K562 (cell line): ENCODE measurements around the gene KCNK7. TPM values are rescaled to one million over a fixed set of nuclear protein-coding genes. Genes with fewer than 3 reads are reported as not detected.

Source experiments
- ATAC-seq: fragments of 200-7000 bp; cut with Tn5 transposase; 3 replicates; pipeline ENCODE4 v1.9.1; 2020; ENCODE audit warnings: moderate library complexity
- BruUV-seq: library from RNA; stranded (reverse); fragments of 400-500 nt; replicated peaks from 2 replicates; lab custom pipeline; 2021; lab: Mats Ljungman, UMichigan
- CTCF ChIA-PET: fragments of 300-600 bp; formaldehyde crosslinking; extraction: SDS; loops from one replicate; lab custom pipeline; 2021; ENCODE audit warnings: low intra/inter-chr PET ratio; lab: Yijun Ruan, JAX
- POLR2A ChIA-PET: fragments of 300-600, 350-650 bp; sonication (Branson Sonifier 250); formaldehyde crosslinking; extraction: SDS; loops from one replicate; lab custom pipeline; 2021; ENCODE audit warnings: antibody characterized with exemption, inconsistent platforms; lab: Yijun Ruan, JAX
- DNase-seq, 4 experiments: peaks; one replicate each; pipeline versions ENCODE4 v3.0.0 to v3.0.0-alpha.2; 2011 to 2018; ENCODE audit warnings: low spot score in 3 of 4, mixed read lengths in 3 of 4; ENCODE audit errors: extremely low read depth in 1 of 4
- FAIRE-seq: peaks from 2 replicates; lab custom pipeline; 2011; peaks lifted over from hg19 to GRCh38; lab: Jason Lieb, UNC
- H2AFZ ChIP-seq: 2 replicates; pipeline ENCODE4 v1.6.0; 2011; ENCODE audit warnings: low read depth, low read length, control low read depth, inconsistent platforms
- H3K27ac ChIP-seq: fragments of 200-600 bp; 3 replicates; pipeline ENCODE4 v1.8.0; 2011; ENCODE audit warnings: low read depth, mild to moderate bottlenecking, control low read depth, inconsistent platforms, low read length, moderate library complexity, mixed read lengths; ENCODE audit errors: extremely low read depth
- H3K27me3 ChIP-seq, 2 experiments: fragments of 300-600 bp in 1 of 2; 2 replicates in 1 of 2; 3 replicates in 1 of 2; pipeline versions ENCODE4 v1.6.0 to v1.8.0; 2011; ENCODE audit warnings: inconsistent platforms in 2 of 2, low read length in 2 of 2, mild to moderate bottlenecking in 1 of 2, mixed read lengths in 1 of 2, moderate library complexity in 1 of 2; ENCODE audit not compliant: control insufficient read depth in 2 of 2, insufficient read depth in 2 of 2
- H3K36me3 ChIP-seq: fragments of 300-600 bp; 3 replicates; pipeline ENCODE4 v1.8.0; 2011; ENCODE audit warnings: mild to moderate bottlenecking, low read length, inconsistent platforms; ENCODE audit not compliant: control insufficient read depth, insufficient read depth
- H3K4me1 ChIP-seq, 2 experiments: fragments of 200-600 bp in 1 of 2; replicated peaks in 1 of 2; 2 replicates in 1 of 2; 3 replicates in 1 of 2; pipeline versions ENCODE4 v1.5.1 to v1.8.0; 2011; ENCODE audit warnings: inconsistent platforms in 2 of 2, low read length in 2 of 2, mild to moderate bottlenecking in 1 of 2, mixed read lengths in 1 of 2, moderate library complexity in 1 of 2; ENCODE audit not compliant: control insufficient read depth in 2 of 2, insufficient read depth in 2 of 2
- H3K4me2 ChIP-seq: 2 replicates; pipeline ENCODE4 v1.6.1; 2011; ENCODE audit warnings: low read length, control low read depth, inconsistent platforms, mixed read lengths; ENCODE audit not compliant: insufficient read depth
- H3K4me3 ChIP-seq: fragments of 200-600 bp; sonication (generic), shearing (Covaris generic); 2 replicates; pipeline ENCODE4 v1.5.1; 2016; ENCODE audit warnings: control low read depth, inconsistent platforms
- H3K79me2 ChIP-seq: fragments of 200-600 bp; 3 replicates; pipeline ENCODE4 v1.8.0; 2011; ENCODE audit warnings: low read length, inconsistent platforms; ENCODE audit not compliant: control insufficient read depth, insufficient read depth
- H3K9ac ChIP-seq, 2 experiments: 2 replicates each; pipeline versions ENCODE4 v1.6.0 to v1.6.1; 2011; ENCODE audit warnings: low read depth in 2 of 2, low read length in 2 of 2, control low read depth in 1 of 2, inconsistent platforms in 1 of 2, mild to moderate bottlenecking in 1 of 2, mixed read lengths in 1 of 2; ENCODE audit not compliant: insufficient read depth in 1 of 2
- H3K9me1 ChIP-seq: one replicate; pipeline ENCODE4 v1.6.0; 2011; ENCODE audit warnings: inconsistent platforms, mild to moderate bottlenecking, low read length, moderate library complexity; ENCODE audit not compliant: control insufficient read depth, insufficient read depth
- H3K9me3 ChIP-seq: replicated peaks from 2 replicates; pipeline ENCODE4 v1.5.1; 2011; ENCODE audit warnings: low read depth, low read length, inconsistent platforms; ENCODE audit not compliant: control insufficient read depth, insufficient read depth
- H4K20me1 ChIP-seq: replicated peaks from 2 replicates; pipeline ENCODE4 v1.6.1; 2011; ENCODE audit warnings: low read length, inconsistent platforms, mixed read lengths; ENCODE audit not compliant: control insufficient read depth, insufficient read depth
- ATF7 ChIP-seq: fragments of 450-650 bp; IDR thresholded peaks from 2 replicates; pipeline ENCODE4 v1.7.1; 2014; ENCODE audit warnings: mild to moderate bottlenecking, moderate library complexity
- CCAR2 ChIP-seq: fragments of 200-400 bp; formaldehyde crosslinking; IDR thresholded peaks from 2 replicates; pipeline ENCODE4 v1.6.1; 2017; ENCODE audit warnings: mild to moderate bottlenecking, low read depth, low read length
- CEBPB ChIP-seq: fragments of 450-650 bp; IDR thresholded peaks from 2 replicates; pipeline ENCODE4 v1.6.1; 2016; ENCODE audit warnings: missing genetic modification characterization, missing compliant biosample characterization
- DACH1 ChIP-seq: fragments of 450-650 bp; IDR thresholded peaks from 2 replicates; pipeline ENCODE4 v1.6.1; 2018; ENCODE audit not compliant: partially characterized antibody
- E2F6 ChIP-seq, 2 experiments: IDR thresholded peaks; 2 replicates each; pipeline ENCODE4 v1.6.1; 2011; ENCODE audit warnings: borderline replicate concordance in 1 of 2, control low read depth in 1 of 2, low read depth in 1 of 2, low read length in 1 of 2, mild to moderate bottlenecking in 1 of 2, mixed read lengths in 1 of 2, moderate library complexity in 1 of 2; ENCODE audit not compliant: insufficient read depth in 1 of 2, insufficient read length in 1 of 2, poor library complexity in 1 of 2, severe bottlenecking in 1 of 2; ENCODE audit errors: extremely low read depth in 1 of 2
- FUS ChIP-seq: fragments of 200-400 bp; formaldehyde crosslinking; optimal IDR thresholded peaks from 2 replicates; pipeline ENCODE3; 2017; ENCODE audit warnings: low read depth, low read length
- HMBOX1 ChIP-seq: sonication (generic); IDR thresholded peaks from 2 replicates; pipeline ENCODE4 v1.6.1; 2016
- KLF13 ChIP-seq: fragments of 450-650 bp; IDR thresholded peaks from 2 replicates; pipeline ENCODE4 v1.6.1; 2016; ENCODE audit warnings: missing genetic modification characterization, low read depth, mild to moderate bottlenecking, missing compliant biosample characterization, moderate library complexity, borderline replicate concordance
- MYNN ChIP-seq, 2 experiments: sonication (generic); formaldehyde crosslinking in 1 of 2; IDR thresholded peaks; 2 replicates each; pipeline versions ENCODE4 v1.5.0 to v1.6.1; 2016 to 2020; ENCODE audit warnings: antibody characterized with exemption in 1 of 2, missing genetic modification reagents in 1 of 2
- NEUROD1 ChIP-seq: fragments of 150-350 bp; IDR thresholded peaks from 2 replicates; pipeline ENCODE4 v1.6.1; 2014; ENCODE audit warnings: borderline replicate concordance, low read length, low read depth; ENCODE audit not compliant: partially characterized antibody
- SETDB1 ChIP-seq: IDR thresholded peaks from one replicate; pipeline ENCODE4 v1.6.1; 2012; ENCODE audit warnings: low read length, control low read depth, inconsistent platforms
- STAG1 ChIP-seq: sonication (generic); formaldehyde crosslinking; IDR thresholded peaks from 2 replicates; pipeline ENCODE4 v1.5.0; 2020; ENCODE audit warnings: missing genetic modification reagents, borderline replicate concordance
- ZNF217 ChIP-seq: sonication (generic); formaldehyde crosslinking; IDR thresholded peaks from 2 replicates; pipeline ENCODE4 v1.8.0; 2022; ENCODE audit warnings: mild to moderate bottlenecking, missing genetic modification reagents
- WGBS: fragments of 100-300 bp; shearing (Covaris generic); methylation state at CpG from one replicate; pipeline ENCODE4 v1.1.6; 2016; ENCODE audit warnings: low coverage, mixed read lengths; ENCODE audit not compliant: insufficient coverage; ENCODE audit errors: missing lambda C conversion rate; 5-methylcytosine and 5-hydroxymethylcytosine counted together
- in situ Hi-C: fragments of 300-500 bp; cut with MboI; formaldehyde crosslinking; loops from 4 replicates; pipeline ENCODE4 v1.15.0; 2018; ENCODE audit warnings: inconsistent platforms, mixed read lengths
- intact Hi-C: fragments of 100-400 bp; cut with micrococcal nuclease; formaldehyde crosslinking; loops from 2 replicates; pipeline ENCODE4 v1.14.2; 2022
- polyA plus RNA-seq, 8 experiments: library from polyadenylated mRNA; depleted of rRNA in 4 of 8; stranded (reverse) in 5 of 8; unstranded in 3 of 8; fragments of >200 nt; fragmentation: Nextera tagmentation in 2 of 8; fragmentation: Illumina TruSeq in 1 of 8; extraction: Ambion mirVana in 2 of 8; extraction: Trizol in 1 of 8; gene quantifications; 2 replicates each; pipeline versions ENCODE4 v1.2.1 to v1.2.3, GENCODE V29; 2011 to 2014; ENCODE audit warnings: inconsistent platforms in 1 of 8, missing spikeins in 1 of 8
- total RNA-seq, 7 experiments: library from RNA; depleted of rRNA in 6 of 7; stranded (reverse); fragments of >200 nt in 6 of 7; fragmentation: Illumina TruSeq in 2 of 7; extraction: Trizol in 2 of 7; gene quantifications; 2 replicates each; pipeline versions ENCODE4 v1.2.1 to v1.2.3, GENCODE V29; 2011 to 2021; ENCODE audit warnings: low replicate concordance in 1 of 7
- TF ChIP-seq, protein P1 (sequence below): fragments of 250-450 bp; sonication (Bioruptor Pico); IDR thresholded peaks from 2 replicates; pipeline ENCODE4 v1.9.0; 2021; ENCODE audit warnings: mild to moderate bottlenecking

KCNK7 gene
- total and polyA plus RNA-seq, 9 of the 15 experiments (the other 6 are each of a cell fraction or from before 2014, with no cell fraction given): 0.07 to 0.40 TPM; not detected in 7

- Histone ChIP-seq H3K27me3 (no peaks in the 10 kb centered on the region; a peak in 1 of 5 replicates), H3K4me3 (no peak overlapping the region), H4K20me1 (no peaks in the 10 kb centered on the region), H3K4me1 (peaks cover 43 to 86% of the 10 kb centered on the region in 2 experiments), H2AFZ (no peak overlapping the region), H3K27ac (no peak overlapping the region; the same call in 2 of the 3 replicates), H3K9me1 (peaks cover 5% of the 10 kb centered on the region), H3K9me3 (no peaks in the 10 kb centered on the region), H3K79me2 (peaks cover 39% of the 10 kb centered on the region), H3K9ac (peak overlapping the region; percentile 76 to 95; a peak in 3 of 4 replicates), H3K36me3 (peaks cover 56% of the 10 kb centered on the region; the same call in 2 of the 3 replicates), H3K4me2 (peak overlapping the region; percentile 90)
- 69% methylated on average over 7 of the region's 7 CpGs for WGBS
- no peak for ATAC-seq
- ChIA-PET CTCF (no interaction called here), POLR2A (interaction anchor here (1.0 to 1.7 kb wide), 2 partner anchors 8 to 78 kb away, joined by 4 to 6 read pairs; no protein-coding TSS in a partner anchor)
- BruUV-seq: no TSS peak
- no peak for DNase-seq
- FAIRE-seq: peak; percentile 26
- TF ChIP-seq, protein P1, sequence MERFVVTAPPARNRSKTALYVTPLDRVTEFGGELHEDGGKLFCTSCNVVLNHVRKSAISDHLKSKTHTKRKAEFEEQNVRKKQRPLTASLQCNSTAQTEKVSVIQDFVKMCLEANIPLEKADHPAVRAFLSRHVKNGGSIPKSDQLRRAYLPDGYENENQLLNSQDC (CRISPR knock-in tag): no peak
- TF ChIP-seq CEBPB (tag) (no peak), KLF13 (no peak), NEUROD1 (no peak)
- in situ Hi-C loops: no loop called here
- intact Hi-C loops: no loop called here
These were observed 17.5 kb downstream of the KCNK7 start for GRCh38 chr11:65578134-65578533.

DNA sequence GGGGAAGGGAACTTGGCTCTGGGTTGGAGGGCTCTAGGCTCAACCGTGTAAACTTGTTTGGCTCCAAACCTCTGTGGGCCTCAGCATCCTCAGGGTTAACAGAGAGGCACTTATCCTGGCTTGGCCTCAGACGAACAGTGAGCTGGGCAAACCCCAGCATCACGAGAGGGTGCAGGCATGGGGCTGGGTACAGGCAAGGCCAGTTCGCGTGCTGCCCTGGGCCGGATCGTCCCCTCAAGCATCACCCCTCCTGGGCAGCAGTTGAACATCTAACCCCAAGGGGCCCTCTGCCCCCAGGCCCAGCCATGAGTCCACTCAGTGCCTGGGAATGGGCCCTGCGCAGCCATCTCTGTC lies 17.9 kb downstream of the KCNK7 start:
- POLR2A ChIA-PET: interaction anchor here (1.0 to 1.7 kb wide), 4 partner anchors 9 to 79 kb away, joined by 3 to 6 read pairs (median 4); partner anchors contain the start of gene MALAT1
- DNase-seq: no peak
- no peak for FAIRE-seq
- CTCF ChIA-PET: no interaction called here
- Histone ChIP-seq H3K4me3 (no peak overlapping the region; the same call in 1 of the 2 replicates), H3K27ac (peak overlapping the region; percentile 84; the same call in 1 of the 3 replicates), H3K9me3 (no peaks in the 10 kb centered on the region), H3K9ac (peak overlapping the region; percentile 76 to 95; a peak in 3 of 4 replicates), H3K27me3 (no peaks in the 10 kb centered on the region; a peak in 1 of 5 replicates), H2AFZ (no peak overlapping the region), H3K36me3 (peaks cover 57% of the 10 kb centered on the region; the same call in 2 of the 3 replicates), H3K9me1 (peaks cover 5% of the 10 kb centered on the region), H3K4me2 (peak overlapping the region; percentile 90), H3K79me2 (peaks cover 43% of the 10 kb centered on the region), H3K4me1 (peaks cover 46 to 90% of the 10 kb centered on the region in 2 experiments), H4K20me1 (no peaks in the 10 kb centered on the region)
- WGBS: 77% methylated on average over 7 of the region's 8 CpGs
- no TSS peak for BruUV-seq
- intact Hi-C loops (no loop called here), in situ Hi-C loops (no loop called here)
- ATAC-seq: no peak
- no peak for TF ChIP-seq DACH1
- TF ChIP-seq CCAR2: no peak
- no peak for TF ChIP-seq HMBOX1
- TF ChIP-seq MYNN (IDR thresholded peaks at IDR 0.05): no peak
- no peak for TF ChIP-seq MYNN (CRISPR knock-in tag; IDR thresholded peaks at IDR 0.05)
- no peak for TF ChIP-seq STAG1 (CRISPR knock-in tag)
- no peak for TF ChIP-seq SETDB1
- no peak for TF ChIP-seq E2F6 (IDR thresholded peaks at IDR 0.05; ENCODE audit: borderline replicate concordance in 1 of 2, extremely low read depth in 1 of 2, insufficient read depth in 1 of 2, insufficient read length in 1 of 2, low read depth in 1 of 2, low read length in 1 of 2, poor library complexity in 1 of 2, severe bottlenecking in 1 of 2)
- TF ChIP-seq FUS: no peak
- TF ChIP-seq ATF7: no peak
- TF ChIP-seq ZNF217: no peak
